ENCODE measurements around the gene CXCR4.

Gene CXCR4

DNA sequence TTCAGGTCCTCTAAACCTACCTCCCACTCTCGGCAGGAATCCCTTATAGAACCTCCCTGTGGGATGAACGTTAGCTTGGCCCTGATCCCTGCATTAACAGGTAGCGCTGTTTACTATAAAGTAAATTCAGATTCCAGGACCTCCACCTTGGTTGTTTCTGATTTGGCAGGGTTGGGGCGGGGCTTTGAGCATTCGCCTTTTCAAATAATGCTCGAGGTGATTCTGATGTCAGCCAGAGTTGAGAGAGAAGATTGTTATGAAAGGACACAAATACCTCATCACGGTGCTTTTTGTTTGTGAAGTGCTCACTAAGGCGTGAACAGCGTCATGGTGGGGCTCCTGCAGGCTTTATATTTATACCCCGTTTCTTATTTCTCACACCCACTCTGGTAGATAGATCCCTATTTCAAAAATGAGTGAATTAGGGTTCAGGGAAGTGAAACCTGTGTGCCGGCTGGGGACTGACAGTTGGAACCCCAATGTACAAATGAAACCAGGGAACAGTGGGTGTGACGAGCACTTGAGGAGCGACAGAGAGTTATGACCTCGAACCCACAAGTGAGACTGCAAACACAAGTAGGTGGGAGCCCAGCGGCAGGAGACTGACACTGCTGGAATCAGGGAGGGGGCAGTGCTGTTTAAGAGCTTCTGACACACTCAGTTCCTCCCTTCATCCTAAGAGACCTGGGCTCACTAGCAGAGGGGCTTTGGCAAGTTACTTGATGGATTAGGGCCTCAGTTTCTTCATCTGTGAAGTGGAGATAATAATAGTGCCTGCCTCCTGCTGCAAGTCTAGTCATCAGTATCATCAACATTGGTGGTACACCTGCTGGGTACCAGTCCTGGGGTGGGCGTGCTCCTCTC lies 14.2 kb upstream of the CXCR4 start:
- no peak for DNase-seq (ENCODE audit: low read depth, low spot score)

DNA sequence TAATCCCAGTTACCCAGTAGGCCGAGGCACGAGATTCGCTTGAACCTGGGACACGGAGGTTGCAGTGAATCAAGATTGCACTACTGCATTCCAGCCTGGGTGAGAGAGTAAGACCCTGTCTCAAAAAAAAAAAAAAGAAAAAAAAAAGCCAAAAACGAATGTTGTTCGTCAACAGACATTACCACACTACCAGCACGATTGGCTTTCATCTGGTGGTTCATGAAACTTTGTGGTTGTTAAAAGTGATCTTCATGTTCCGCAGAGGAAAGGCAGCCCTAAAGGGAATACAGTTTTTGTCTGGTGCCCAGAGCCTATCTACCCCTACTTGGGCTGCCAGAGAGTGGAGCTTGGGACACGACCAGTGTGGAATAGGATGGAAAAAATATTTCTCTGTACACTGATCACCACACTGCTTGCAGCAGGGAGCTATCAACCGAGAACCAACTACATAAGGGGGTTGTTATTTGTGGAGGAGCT lies 13.6 kb upstream of the CXCR4 start:
- no peak for DNase-seq (ENCODE audit: low read depth, low spot score)

DNA sequence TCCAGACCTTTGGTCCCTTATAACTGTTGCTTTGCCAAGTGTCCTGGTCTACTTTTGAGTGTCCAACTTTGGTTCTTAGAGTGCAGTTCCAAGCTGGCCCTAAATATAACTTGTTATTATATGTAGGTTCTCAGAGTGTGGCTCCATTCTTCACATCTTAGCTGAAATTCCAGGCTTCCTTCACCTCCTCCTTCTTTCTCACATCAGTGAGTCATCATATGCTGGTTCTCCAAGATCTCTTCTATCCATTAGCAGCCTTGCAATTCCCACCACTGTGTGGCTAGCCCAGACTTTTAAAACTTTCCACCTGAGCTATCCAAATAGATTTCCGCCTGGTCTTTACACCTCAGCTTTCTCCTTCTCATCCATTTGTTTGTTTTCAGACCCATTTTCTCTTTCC lies 12.6 kb upstream of the CXCR4 start:
- DNase-seq (ENCODE audit: low read depth, low spot score), result no peak

DNA sequence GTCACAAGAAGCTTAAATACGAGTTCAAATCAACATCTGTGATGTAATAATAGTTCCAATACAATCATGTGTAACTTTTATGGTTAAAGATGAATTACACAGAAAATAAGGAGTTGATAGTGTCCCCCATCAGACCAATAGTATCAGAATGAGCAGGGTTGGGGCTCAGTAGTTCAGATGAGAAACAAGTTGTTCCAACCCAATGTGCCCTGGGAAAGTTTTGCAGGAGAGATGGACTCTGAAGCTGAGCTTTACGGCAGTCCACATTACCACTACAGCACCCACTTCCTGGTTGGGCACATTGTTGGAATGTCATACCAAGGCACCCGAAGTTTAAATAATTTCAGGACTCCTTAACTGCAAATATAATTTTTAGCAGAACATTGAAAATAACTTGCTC lies 12.1 kb upstream of the CXCR4 start:
- no peak for DNase-seq (ENCODE audit: low read depth, low spot score)

DNA sequence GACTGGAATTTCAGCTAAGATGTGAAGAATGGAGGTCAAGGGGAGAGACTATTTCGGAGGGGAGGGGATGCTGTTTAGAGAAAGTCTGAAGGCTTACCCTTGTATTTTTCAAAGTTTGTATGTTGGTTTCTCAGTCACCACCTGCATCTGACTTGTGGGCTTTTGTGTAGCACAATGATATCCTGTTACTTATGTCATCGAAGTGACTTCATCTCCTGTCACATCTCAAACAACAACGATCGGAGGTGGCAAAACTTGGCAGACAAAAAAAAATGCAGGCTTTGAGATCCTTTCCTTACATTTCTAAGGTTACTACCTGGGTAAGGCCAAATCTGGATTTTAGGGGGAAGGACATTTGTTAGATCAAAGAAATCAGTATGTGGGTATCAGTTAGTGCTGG lies 11.7 kb upstream of the CXCR4 start:
- DNase-seq (ENCODE audit: low read depth, low spot score), result no peak

DNA sequence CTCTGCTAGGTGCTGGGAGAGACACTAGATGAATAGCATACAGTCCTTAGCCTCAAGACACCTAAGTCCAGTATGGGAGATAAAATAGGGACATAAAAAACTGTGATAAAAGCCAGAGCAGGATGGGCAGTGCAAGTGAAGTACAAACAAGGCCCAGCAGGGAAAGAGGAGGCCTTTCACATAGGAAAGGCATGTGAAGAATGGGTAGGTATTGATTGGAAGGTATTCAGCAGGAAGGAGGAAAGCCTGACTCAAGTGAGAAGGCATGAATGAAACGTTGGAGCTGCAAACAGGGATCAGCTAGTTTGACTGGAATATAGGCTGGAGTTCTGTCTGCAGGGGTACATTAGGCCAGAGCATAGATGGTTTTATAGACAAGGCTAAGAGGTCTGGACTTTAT lies 11.0 kb upstream of the CXCR4 start:
- DNase-seq (ENCODE audit: low read depth, low spot score), result no peak

DNA sequence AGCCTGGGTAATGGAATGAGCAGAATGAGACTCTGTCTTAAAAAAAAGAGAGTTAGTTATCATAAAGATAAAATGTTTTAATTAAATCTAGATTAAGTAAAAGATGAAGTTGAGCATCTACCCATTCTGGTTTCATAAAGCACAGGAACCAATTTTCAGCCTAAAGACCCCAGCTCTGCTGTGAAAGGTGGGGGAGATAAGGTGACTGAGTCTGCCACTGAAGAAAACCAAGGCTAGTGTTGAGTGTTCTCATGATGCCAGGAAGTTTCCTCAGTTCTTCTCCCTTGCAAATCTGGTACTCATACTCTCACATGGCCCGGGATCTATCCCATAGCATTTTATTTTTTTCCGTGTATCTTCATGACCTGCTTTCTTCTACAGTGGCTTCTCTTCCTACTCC lies 10.4 kb upstream of the CXCR4 start:
- no peak for DNase-seq (ENCODE audit: low read depth, low spot score)

DNA sequence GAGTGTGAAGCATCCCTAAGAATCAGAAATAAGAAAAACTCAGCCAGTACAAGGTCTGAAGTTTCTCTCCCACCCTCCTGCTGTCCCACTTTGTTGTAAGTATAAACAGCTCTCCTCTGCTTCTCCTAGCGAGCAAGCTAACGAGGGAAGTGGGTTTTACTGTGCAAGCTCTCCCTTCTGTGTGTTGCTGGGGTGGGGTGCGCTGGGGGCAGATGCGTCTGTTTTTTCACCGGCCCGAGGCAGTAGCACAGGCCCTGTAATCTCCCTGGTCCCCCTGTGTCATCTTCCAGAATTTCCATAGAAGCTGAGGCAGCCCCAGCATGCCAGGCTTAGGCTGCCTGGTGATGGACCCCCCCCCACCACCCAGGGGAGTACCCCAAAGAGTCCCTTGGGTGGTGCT lies 9.4 kb upstream of the CXCR4 start:
- DNase-seq (ENCODE audit: low read depth, low spot score), result no peak

DNA sequence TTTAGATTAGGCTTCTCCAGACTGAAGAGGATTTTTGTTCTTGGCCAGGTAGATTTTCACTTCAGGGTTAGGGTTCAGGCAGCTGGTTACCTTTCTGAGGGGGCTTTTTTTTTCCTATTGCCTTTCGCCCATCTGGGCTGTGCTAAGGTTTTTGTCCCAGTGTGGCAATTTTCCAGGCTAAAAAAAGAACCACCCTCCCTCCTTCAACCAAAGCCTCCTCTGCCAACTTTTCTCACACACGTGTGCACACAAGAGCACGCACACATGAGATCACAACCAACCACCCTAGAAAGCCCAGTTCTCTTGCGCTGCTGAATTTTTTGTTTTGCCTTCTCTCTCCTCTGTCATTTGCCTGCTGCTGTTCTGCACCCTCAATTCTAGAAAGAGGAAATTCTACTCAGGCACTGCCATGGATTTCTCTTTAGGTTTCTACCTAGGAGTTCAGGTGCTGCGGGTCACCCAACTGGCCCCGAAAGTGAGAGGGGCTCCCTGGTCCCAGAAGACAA lies 8.5 kb upstream of the CXCR4 start:
- DNase-seq (ENCODE audit: low read depth, low spot score), result no peak

DNA sequence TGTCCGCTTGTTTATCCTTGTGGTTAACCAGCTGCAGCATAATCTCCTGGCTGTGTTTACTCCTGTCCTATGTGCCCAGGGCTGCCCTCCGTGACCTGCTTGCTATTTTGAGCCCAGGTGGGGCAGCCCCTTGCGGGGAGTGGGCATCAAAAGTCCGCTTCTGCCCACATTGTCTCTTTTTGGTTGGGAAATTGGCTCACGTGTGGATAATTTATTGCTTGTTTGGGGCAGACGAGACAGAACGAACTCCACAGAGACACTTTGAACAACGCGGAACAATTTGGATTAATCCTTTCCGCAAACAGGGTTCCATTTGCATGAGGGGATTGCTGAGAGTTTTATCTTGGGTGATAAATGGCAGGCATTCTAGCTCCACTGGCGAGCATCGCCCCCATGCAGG lies 8.1 kb upstream of the CXCR4 start:
- DNase-seq (ENCODE audit: low read depth, low spot score), result no peak

DNA sequence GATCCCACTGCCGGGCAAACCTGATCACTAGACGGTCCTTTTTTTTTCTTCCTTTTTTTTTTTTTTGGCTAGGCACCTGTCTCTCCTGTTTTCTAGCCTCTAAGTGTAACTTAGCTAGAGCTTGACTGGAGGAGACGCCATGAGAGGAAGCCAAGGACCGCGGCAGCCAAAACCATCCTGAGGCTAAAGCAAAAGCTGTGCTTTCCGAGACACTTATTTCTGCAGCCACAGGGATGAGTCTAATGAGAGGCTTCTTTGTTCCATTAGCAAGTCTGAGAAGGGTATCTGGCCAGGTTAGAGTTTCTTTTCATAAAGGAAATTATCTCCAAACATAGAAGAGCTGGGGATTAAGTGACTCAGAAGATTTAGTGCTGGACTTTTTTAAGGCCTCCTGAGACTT lies 7.3 kb upstream of the CXCR4 start:
- no peak for DNase-seq (ENCODE audit: low read depth, low spot score)

DNA sequence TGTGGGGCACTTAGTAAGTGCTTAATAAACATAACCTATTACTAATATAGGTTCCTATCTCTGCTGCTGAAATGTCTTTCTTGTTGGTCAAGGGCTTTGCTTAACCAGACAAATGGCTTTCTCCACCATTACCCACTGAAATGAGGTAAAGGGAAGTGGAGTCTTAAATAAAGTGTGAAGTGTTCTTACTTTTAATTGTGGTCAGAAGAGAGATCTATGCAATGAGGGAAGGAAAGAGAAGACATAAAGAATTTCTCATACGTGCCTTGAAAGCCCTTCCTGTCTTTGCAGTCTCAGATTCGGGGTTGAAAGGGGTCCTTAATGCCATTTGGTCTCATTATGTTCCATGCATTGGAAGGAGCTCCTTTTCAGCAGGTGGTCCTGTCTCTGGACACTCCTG lies 6.9 kb upstream of the CXCR4 start:
- no peak for DNase-seq (ENCODE audit: low read depth, low spot score)

DNA sequence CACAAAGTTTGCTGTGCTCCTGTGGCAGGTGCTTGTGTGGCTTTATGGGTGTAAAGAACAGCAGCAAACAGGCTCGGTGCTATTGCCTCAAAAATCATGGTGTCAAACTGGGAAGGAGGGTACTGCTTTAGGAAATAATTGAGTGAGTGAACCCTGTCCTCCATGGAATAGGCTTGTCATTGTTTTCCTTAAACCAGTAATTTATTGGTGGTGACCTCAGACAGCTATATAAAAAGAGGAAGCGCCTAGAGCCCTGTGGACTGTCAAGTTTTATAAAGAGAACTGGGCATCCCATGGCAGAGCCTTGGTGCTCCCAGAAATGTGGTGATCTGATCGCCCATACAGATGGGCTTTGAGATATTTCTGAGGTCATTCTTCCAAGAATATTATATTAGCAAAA lies 4.7 kb upstream of the CXCR4 start:
- no peak for DNase-seq (ENCODE audit: low read depth, low spot score)

DNA sequence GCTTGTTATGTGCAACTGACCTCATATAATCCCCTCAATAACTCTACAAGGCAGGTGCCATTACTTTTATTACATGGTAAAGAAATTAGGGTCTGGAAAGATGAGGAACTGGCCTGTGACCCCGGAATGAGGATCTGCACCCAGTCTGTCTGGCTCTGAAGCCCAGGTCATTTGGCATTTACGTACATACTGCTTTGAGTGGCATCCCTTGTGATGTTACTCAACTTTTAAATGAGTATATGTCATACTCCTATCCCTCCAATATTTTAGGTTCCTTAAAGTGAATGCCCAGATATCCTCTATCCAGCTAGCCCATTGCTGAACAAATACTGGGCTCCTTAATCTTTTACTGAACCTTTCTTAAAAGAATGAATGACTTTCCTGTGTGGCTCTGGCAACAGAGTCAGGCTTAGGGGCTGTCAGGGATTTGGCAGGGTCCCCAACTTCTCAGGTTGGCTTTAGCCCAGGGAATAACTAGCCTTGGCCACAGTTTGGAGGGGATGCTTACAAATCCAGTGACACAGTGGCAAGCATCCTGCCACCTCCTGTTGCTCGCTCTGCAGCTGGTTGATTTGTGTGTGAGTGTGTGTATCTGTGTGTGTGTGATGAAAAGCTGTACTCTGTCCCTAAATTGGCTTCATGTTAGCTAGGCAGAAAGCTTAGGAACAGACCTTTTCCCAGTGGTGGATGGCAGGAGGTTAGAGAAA lies 3.4 kb upstream of the CXCR4 start:
- DNase-seq (ENCODE audit: low read depth, low spot score), result no peak

DNA sequence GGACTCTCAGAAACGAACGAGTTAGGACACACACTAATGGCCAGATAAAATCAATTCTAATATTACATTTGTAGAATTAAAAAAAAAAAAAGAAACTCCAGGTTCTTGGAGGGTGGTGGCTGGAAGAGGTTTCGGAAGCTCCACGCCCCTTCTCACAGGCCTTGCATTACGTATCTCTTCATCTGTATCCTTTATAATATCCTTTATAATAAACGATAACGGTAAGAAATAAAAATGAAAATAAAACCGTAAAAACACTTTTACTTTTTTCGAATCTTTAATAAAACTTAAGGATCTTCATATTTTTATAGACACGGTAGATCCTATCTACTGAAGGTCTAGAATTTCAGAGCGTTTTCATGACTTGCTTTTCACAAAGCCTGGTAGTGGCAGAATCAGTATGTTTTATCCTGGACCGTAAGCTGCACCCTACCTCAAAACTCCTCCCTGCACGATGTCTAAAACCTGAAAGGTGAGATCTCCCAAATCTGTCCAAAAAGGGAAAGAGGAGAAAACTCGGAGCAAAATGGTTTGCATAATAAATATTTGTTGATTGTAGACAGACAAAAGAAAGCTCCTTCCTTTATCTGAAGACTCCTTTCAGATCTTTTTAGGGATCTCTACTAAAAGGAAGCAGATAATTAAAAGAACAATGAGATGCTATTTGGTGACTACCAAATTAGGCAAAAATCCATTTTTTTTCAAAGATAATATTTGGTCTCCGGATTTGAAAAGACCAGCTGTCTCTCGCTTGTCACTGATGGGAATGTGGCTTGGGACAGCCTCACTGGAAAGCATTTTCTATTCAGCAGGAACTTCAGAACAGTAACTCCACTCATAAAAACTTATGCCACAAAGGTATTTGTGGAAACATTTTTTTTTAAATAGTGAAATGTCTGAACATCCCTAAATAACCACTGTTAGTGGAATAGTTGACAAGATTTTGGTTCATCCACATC lies 2.0 kb upstream of the CXCR4 start:
- DNase-seq (ENCODE audit: low read depth, low spot score), result no peak

DNA sequence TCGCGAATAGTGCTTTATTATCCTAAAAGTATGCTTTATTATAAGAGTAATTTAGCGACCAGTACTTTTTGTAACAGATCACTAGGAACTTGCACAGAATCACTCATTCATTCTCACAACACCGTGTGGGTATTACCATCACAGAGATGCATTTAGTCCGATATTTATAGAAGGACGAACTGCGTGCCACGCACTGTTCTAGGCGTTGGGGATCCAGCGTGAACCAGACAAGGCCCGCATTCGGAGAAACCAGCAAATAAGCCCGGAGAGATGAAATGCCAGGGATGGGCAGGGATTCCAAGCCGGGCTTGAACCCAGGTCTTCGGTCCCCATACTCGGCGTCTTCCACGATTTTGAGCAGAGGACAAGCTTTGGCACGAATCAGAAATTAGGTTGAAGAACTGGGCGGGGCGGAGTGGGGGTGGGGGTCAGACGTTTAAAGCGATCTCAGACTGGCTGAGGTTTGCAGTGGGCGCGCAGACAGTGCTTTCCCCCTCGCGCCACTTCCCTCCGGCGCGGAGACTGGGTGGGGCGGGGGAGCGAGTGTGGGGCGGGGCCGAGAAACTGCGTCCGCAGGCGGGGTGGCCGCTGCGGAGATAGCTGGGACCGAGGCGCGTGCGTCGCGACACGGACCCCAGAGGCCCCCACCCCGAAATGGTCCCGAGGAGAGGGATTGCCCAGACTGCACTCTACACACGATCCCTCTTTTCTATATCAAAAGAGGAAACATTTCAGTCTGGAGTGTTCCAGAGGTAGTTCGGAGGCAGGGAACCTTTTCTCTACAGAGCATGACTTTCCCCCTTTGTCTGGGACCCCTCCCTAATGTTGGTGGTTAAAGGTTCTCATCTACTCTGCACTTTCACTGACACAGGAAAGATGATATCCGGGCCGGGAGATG lies 1.1 kb upstream of the CXCR4 start:
- no peak for DNase-seq (ENCODE audit: low read depth, low spot score)

DNA sequence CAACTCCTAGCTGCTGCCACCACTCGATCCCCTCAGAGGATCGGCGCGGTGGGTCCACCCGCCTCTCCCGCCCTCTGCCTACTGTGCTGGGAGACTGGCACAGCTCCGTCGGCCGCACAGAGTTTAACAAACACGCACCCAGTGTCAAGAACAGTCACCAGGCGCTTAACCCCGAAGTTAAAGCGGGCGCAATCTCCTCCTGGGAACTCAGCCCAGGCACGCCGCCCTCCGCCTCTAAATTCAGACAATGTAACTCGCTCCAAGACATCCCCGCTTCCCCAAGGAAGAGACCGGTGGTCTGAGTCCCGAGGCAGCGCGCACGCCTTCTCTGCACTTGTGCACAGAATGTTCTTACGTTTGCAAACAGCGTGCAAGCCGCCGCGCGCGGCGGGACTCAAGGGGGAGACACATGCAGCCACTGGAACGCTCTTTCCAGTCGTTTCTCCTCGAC lies 533 bp downstream of the CXCR4 start:
- DNase-seq (ENCODE audit: low read depth, low spot score), result no peak

DNA sequence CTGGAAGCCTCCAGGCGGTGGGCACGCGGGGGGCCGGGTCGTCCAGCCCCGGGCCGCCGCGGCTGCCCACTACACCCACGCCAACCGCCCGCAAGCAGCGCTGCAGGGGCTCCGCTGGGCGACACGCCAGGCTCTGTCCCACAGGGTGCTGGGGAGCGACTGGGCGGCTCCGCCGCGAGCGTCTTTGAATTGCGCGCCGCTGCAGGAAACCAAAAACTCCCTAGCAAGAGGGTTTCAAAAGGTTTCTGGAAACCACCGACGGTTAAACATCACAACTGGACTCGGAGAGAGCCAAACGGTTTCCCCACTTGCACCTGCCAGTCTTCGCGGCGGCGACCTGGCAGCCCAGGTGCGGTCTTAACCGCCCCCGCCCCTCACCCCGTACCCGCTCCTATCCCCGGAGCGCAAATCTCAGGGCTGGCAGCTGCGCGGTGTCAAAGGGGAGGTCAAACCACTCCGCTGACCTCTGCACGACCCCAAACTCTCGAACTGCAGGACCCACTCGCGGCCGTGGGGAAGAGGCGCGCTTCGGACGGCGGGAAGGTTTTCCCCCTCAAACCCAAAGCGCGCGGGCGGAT lies 1.0 kb downstream of the CXCR4 start:
- DNase-seq (ENCODE audit: low read depth, low spot score), result no peak

DNA sequence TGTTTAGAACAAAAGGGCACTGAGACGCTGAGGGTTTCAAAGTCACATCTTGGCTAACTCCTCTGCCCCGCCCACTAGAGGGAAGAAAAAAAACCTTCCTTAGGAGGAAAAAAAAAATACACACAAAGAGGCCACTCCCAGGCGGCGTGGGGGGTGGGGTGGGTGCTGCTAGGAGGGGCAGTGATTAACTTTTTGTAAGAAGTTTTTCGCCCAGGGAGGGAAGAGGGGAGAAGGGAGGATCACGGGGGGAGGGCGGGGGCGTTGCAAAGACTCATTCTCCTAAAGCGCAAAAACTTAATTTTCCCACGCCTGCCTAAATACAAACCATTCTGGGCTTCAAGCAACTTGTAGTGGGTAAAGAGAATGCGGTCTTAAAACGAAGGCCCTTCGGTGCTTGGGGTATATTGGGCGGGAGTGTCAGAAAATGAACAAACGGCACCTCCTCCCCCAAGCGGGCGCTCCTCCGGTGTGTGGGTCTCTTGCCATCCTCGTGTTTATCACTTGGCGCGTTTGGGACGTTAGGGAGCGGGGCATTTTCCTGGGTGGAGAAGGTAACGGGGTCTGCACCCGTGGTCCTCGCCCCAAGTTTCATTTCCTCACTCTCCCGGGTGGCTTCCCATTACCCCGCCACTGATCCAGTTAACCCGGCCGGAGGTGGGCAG lies 1.7 kb downstream of the CXCR4 start:
- DNase-seq (ENCODE audit: low read depth, low spot score), result no peak

All from brain pericyte (primary cell).